Measurements from ENCODE around the gene PRUNE2. TPM values are rescaled to one million over a fixed set of nuclear protein-coding genes. Genes with fewer than 3 reads are reported as not detected.

PRUNE2 gene
- total RNA-seq, 2 donors from 2014 or later: 58.6 to 78.9 TPM

- Histone ChIP-seq H3K27me3 (replicated peaks; ENCODE audit: insufficient read depth) (no peaks in the 10 kb centered on the region), H3K27ac (no peak overlapping the region), H3K4me1 (replicated peaks) (no peaks in the 10 kb centered on the region), H3K9me3 (no peaks in the 10 kb centered on the region), H3K36me3 (no peaks in the 10 kb centered on the region), H3K4me3 (no peak overlapping the region)
- WGBS: 45% methylated on average over 1 of the region's 1 CpG
- no peak for TF ChIP-seq POLR2A (IDR thresholded peaks at IDR 0.05)
- no peak for TF ChIP-seq POLR2AphosphoS5 (IDR thresholded peaks at IDR 0.05)
- TF ChIP-seq, protein P1, sequence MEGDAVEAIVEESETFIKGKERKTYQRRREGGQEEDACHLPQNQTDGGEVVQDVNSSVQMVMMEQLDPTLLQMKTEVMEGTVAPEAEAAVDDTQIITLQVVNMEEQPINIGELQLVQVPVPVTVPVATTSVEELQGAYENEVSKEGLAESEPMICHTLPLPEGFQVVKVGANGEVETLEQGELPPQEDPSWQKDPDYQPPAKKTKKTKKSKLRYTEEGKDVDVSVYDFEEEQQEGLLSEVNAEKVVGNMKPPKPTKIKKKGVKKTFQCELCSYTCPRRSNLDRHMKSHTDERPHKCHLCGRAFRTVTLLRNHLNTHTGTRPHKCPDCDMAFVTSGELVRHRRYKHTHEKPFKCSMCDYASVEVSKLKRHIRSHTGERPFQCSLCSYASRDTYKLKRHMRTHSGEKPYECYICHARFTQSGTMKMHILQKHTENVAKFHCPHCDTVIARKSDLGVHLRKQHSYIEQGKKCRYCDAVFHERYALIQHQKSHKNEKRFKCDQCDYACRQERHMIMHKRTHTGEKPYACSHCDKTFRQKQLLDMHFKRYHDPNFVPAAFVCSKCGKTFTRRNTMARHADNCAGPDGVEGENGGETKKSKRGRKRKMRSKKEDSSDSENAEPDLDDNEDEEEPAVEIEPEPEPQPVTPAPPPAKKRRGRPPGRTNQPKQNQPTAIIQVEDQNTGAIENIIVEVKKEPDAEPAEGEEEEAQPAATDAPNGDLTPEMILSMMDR (IDR thresholded peaks at IDR 0.05): no peak
- intact Hi-C loops (cut with DNase I): no loop called here
- no peak for DNase-seq (ENCODE audit: low spot score)
Measured at GRCh38 chr9:76654051-76654461, 251.9 kb downstream of the PRUNE2 start.

DNA sequence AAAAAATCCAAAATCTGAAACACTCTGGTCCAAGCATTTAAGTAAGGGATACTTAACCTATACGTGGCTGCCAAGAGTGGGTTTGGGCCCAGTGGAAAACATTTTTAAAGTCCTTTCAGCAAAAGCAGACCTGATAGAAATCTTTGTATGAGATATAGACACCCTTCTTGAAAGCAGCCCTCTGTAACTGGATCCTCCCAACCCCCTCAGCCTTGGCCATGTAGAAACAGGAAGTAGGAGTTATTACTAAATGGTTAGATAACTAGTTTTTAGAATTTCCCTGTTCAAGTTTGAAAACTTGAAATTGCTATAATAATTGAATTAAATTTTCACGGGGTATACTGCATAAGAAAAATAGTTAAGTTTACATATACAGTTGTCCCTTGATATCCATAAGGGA lies 253.0 kb downstream of the PRUNE2 start:
- no peaks in the 10 kb centered on the region for H3K36me3 ChIP-seq
- H3K27ac ChIP-seq: no peak overlapping the region
- 76% methylated on average over 2 of the region's 2 CpGs for WGBS
- no peaks in the 10 kb centered on the region for H3K27me3 ChIP-seq (replicated peaks; ENCODE audit: insufficient read depth)
- no peaks in the 10 kb centered on the region for H3K9me3 ChIP-seq
- intact Hi-C loops (cut with DNase I): no loop called here
- H3K4me1 ChIP-seq (replicated peaks): no peaks in the 10 kb centered on the region
- H3K4me3 ChIP-seq: no peak overlapping the region
- DNase-seq (ENCODE audit: low spot score): no peak
- no peak for TF ChIP-seq POLR2A (IDR thresholded peaks at IDR 0.05)
- TF ChIP-seq, protein P1 (IDR thresholded peaks at IDR 0.05): no peak
- TF ChIP-seq POLR2AphosphoS5 (IDR thresholded peaks at IDR 0.05): no peak

DNA sequence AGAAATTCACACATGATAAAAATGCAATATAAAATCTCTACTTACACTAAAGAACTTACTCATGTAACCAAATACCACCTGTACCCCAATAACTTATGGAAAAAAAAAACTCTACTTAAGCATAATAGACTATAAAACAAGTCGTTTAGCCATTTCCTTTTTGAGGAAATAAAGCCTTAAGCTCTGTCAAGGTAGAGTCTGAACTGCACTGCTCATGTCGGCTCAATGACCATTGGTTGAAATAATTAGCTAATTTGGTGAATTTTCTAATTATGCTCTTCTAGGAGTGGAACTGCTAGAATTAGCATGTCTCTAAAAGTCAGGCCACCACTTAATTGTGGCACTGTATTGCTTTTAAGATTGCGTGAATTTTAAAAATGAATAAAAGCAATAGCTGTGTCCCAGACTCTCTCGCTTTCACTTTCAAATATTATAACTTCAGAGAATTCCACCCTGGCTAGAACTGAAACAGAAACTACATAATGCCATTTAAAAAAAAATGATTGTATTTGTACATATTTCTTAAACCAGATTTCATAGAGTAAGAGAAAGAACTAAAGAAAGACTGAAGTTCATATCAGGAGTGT lies 254.7 kb downstream of the PRUNE2 start:
- WGBS: 47% methylated on average over 4 of the region's 4 CpGs
- no peak for DNase-seq (ENCODE audit: low spot score)
- intact Hi-C loops (cut with DNase I): no loop called here
- no peaks in the 10 kb centered on the region for H3K36me3 ChIP-seq
- TF ChIP-seq POLR2AphosphoS5 (IDR thresholded peaks at IDR 0.05) (no peak), POLR2A (IDR thresholded peaks at IDR 0.05) (no peak)
- TF ChIP-seq, protein P1 (IDR thresholded peaks at IDR 0.05): no peak
- no peaks in the 10 kb centered on the region for H3K4me1 ChIP-seq (replicated peaks)
- H3K9me3 ChIP-seq: no peaks in the 10 kb centered on the region
- H3K4me3 ChIP-seq: no peak overlapping the region
- no peaks in the 10 kb centered on the region for H3K27me3 ChIP-seq (replicated peaks; ENCODE audit: insufficient read depth)
- H3K27ac ChIP-seq: no peak overlapping the region

DNA sequence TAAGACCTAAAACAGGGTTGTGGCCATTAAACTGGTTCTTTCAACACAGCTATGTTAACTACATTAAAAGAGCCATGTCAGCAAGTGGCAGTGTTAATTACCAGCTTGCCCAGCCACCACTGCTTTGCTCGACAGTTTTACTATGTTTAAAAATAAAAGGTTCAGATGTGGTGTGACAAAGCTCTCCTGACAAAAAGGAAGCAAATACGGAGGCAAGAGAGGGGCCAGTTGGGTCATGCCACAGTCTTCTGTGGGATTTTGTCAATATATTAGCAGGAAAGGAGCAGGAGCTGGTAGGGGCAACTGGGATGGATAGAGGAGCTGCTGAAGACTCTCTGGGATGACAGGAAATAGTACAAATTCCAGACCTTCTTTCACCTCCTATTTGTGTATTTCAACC lies 255.2 kb downstream of the PRUNE2 start:
- 8% methylated on average over 2 of the region's 2 CpGs for WGBS
- H3K27ac ChIP-seq: no peak overlapping the region
- no peak overlapping the region for H3K4me3 ChIP-seq
- no peaks in the 10 kb centered on the region for H3K36me3 ChIP-seq
- no peaks in the 10 kb centered on the region for H3K4me1 ChIP-seq (replicated peaks)
- DNase-seq (ENCODE audit: low spot score): no peak
- no peaks in the 10 kb centered on the region for H3K27me3 ChIP-seq (replicated peaks; ENCODE audit: insufficient read depth)
- TF ChIP-seq, protein P1 (IDR thresholded peaks at IDR 0.05): no peak
- TF ChIP-seq POLR2A (IDR thresholded peaks at IDR 0.05): no peak
- TF ChIP-seq POLR2AphosphoS5 (IDR thresholded peaks at IDR 0.05): no peak
- H3K9me3 ChIP-seq: no peaks in the 10 kb centered on the region
- intact Hi-C loops (cut with DNase I): no loop called here

- DNase-seq (ENCODE audit: low spot score): no peak
- 97% methylated on average over 2 of the region's 2 CpGs for WGBS
- Histone ChIP-seq H3K27ac (no peak overlapping the region), H3K4me1 (replicated peaks) (no peaks in the 10 kb centered on the region), H3K4me3 (no peak overlapping the region), H3K9me3 (no peaks in the 10 kb centered on the region), H3K36me3 (no peaks in the 10 kb centered on the region), H3K27me3 (replicated peaks; ENCODE audit: insufficient read depth) (no peaks in the 10 kb centered on the region)
- TF ChIP-seq POLR2AphosphoS5 (IDR thresholded peaks at IDR 0.05): no peak
- no peak for TF ChIP-seq POLR2A (IDR thresholded peaks at IDR 0.05)
- TF ChIP-seq, protein P1 (IDR thresholded peaks at IDR 0.05): no peak
- intact Hi-C loops (cut with DNase I): no loop called here
Measured at GRCh38 chr9:76649894-76650293, 256.0 kb downstream of the PRUNE2 start.

Data from prostate gland (tissue), 2 donors.